ENCODE data around the gene SRGAP1. TPM values are rescaled to one million over a fixed set of nuclear protein-coding genes. Genes with fewer than 3 reads are reported as not detected.

SRGAP1 gene
- total RNA-seq, 1 experiment from 2014 or later: 65.0 TPM

GRCh38 chr12:64077922-64078321, 233.4 kb downstream of the SRGAP1 start:
- intact Hi-C loops (cut with micrococcal nuclease): no loop called here
- H3K36me3 Mint-ChIP-seq (ENCODE audit: insufficient read depth, unreplicated experiment): peaks cover 65% of the 10 kb centered on the region
- peak; percentile 17 for TF ChIP-seq CTCF (IDR thresholded peaks at IDR 0.05; ENCODE audit: unreplicated experiment)

GRCh38 chr12:64080319-64081007, 236.0 kb downstream of the SRGAP1 start:
- H3K27ac Mint-ChIP-seq (ENCODE audit: low read depth, unreplicated experiment): peak overlapping the region; percentile 42
- no peaks in the 10 kb centered on the region for H3K27me3 Mint-ChIP-seq (ENCODE audit: insufficient read depth, unreplicated experiment)
- H3K9me3 Mint-ChIP-seq (ENCODE audit: unreplicated experiment): peaks cover 7% of the 10 kb centered on the region
- no peak overlapping the region for H3K4me3 Mint-ChIP-seq (ENCODE audit: unreplicated experiment)
- POLR2A ChIA-PET: interaction anchor here (1.1 kb wide), 1 partner anchor 101 kb away, joined by 4 read pairs; no protein-coding TSS in a partner anchor
- intact Hi-C loops (cut with micrococcal nuclease): loop anchor here (10.0 kb wide), 1 partner anchor 174 kb away; no protein-coding TSS in a partner anchor
- BruUV-seq (replicated peaks): no TSS peak
- no peak for TF ChIP-seq CTCF (IDR thresholded peaks at IDR 0.05; ENCODE audit: unreplicated experiment)
- peaks cover 29% of the 10 kb centered on the region for H3K4me1 Mint-ChIP-seq (ENCODE audit: insufficient read depth, unreplicated experiment)
- no peak for DNase-seq (ENCODE audit: unreplicated experiment)
- H3K36me3 Mint-ChIP-seq (ENCODE audit: insufficient read depth, unreplicated experiment): peaks cover 51% of the 10 kb centered on the region
- CTCF ChIA-PET: no interaction called here

More at GRCh38 chr12:64077922-64078321, 233.4 kb downstream of the SRGAP1 start:
- H3K9me3 Mint-ChIP-seq (ENCODE audit: unreplicated experiment): peaks cover 7% of the 10 kb centered on the region
- CTCF ChIA-PET: interaction anchor here (0.6 to 2.6 kb wide), 4 partner anchors 104 to 233 kb away, joined by 3 to 12 read pairs (median 3); partner anchors contain the start of gene SRGAP1
- peak; percentile 28 for DNase-seq (ENCODE audit: unreplicated experiment)
- H3K4me1 Mint-ChIP-seq (ENCODE audit: insufficient read depth, unreplicated experiment): peaks cover 18% of the 10 kb centered on the region
- H3K4me3 Mint-ChIP-seq (ENCODE audit: unreplicated experiment): no peak overlapping the region
- BruUV-seq (replicated peaks): no TSS peak
- POLR2A ChIA-PET: interaction anchor here (1.1 to 2.1 kb wide), 3 partner anchors 15 to 233 kb away, joined by 4 to 7 read pairs (median 4); no protein-coding TSS in a partner anchor
- H3K27me3 Mint-ChIP-seq (ENCODE audit: insufficient read depth, unreplicated experiment): no peaks in the 10 kb centered on the region
- no peak overlapping the region for H3K27ac Mint-ChIP-seq (ENCODE audit: low read depth, unreplicated experiment)

- H3K4me1 Mint-ChIP-seq (ENCODE audit: insufficient read depth, unreplicated experiment): peaks cover 25% of the 10 kb centered on the region
- TF ChIP-seq CTCF (IDR thresholded peaks at IDR 0.05; ENCODE audit: unreplicated experiment): no peak
- H3K36me3 Mint-ChIP-seq (ENCODE audit: insufficient read depth, unreplicated experiment): peaks cover 50% of the 10 kb centered on the region
- H3K27me3 Mint-ChIP-seq (ENCODE audit: insufficient read depth, unreplicated experiment): no peaks in the 10 kb centered on the region
- DNase-seq (ENCODE audit: unreplicated experiment): no peak
- intact Hi-C loops (cut with micrococcal nuclease): loop anchor here (10.0 kb wide), 1 partner anchor 174 kb away; no protein-coding TSS in a partner anchor
- ChIA-PET POLR2A (no interaction called here), CTCF (no interaction called here)
- no peak overlapping the region for H3K4me3 Mint-ChIP-seq (ENCODE audit: unreplicated experiment)
- H3K27ac Mint-ChIP-seq (ENCODE audit: low read depth, unreplicated experiment): peak overlapping the region; percentile 42
- peaks cover 6% of the 10 kb centered on the region for H3K9me3 Mint-ChIP-seq (ENCODE audit: unreplicated experiment)
- no TSS peak for BruUV-seq (replicated peaks)
These were observed 236.5 kb downstream of the SRGAP1 start for GRCh38 chr12:64081008-64081404.

- intact Hi-C loops (cut with micrococcal nuclease): loop anchor here (10.0 kb wide), 1 partner anchor 173 kb away; no protein-coding TSS in a partner anchor
- no peaks in the 10 kb centered on the region for H3K27me3 Mint-ChIP-seq (ENCODE audit: insufficient read depth, unreplicated experiment)
- H3K9me3 Mint-ChIP-seq (ENCODE audit: unreplicated experiment): no peaks in the 10 kb centered on the region
- CTCF ChIA-PET: interaction anchor here (1.1 to 1.6 kb wide), 3 partner anchors 15 to 239 kb away, joined by 3 to 6 read pairs (median 3); partner anchors contain the start of gene SRGAP1
- BruUV-seq (replicated peaks): no TSS peak
- H3K36me3 Mint-ChIP-seq (ENCODE audit: insufficient read depth, unreplicated experiment): peaks cover 52% of the 10 kb centered on the region
- H3K27ac Mint-ChIP-seq (ENCODE audit: low read depth, unreplicated experiment): no peak overlapping the region
- peaks cover 20% of the 10 kb centered on the region for H3K4me1 Mint-ChIP-seq (ENCODE audit: insufficient read depth, unreplicated experiment)
- no peak for DNase-seq (ENCODE audit: unreplicated experiment)
- POLR2A ChIA-PET: interaction anchor here (0.6 to 3.0 kb wide), 7 partner anchors 8 to 238 kb away, joined by 3 to 29 read pairs (median 8); partner anchors contain the start of gene SRGAP1
- no peak for TF ChIP-seq CTCF (IDR thresholded peaks at IDR 0.05; ENCODE audit: unreplicated experiment)
- H3K4me3 Mint-ChIP-seq (ENCODE audit: unreplicated experiment): no peak overlapping the region
These were observed 237.6 kb downstream of the SRGAP1 start for GRCh38 chr12:64082116-64082515.
